ENCODE results near the gene GPLD1. TPM values are rescaled to one million over a fixed set of nuclear protein-coding genes. Genes with fewer than 3 reads are reported as not detected.

GPLD1 gene
- total RNA-seq, 4 donors from 2014 or later: 2.7 to 3.6 (median 3.0) TPM

- Histone ChIP-seq H3K4me3 (no peak overlapping the region), H3K36me3 (peaks cover 0 to 34% (median 0%) of the 10 kb centered on the region in 3 donors), H3K9me3 (no peaks in the 10 kb centered on the region), H3K27ac (no peak overlapping the region), H3K4me1 (no peaks in the 10 kb centered on the region), H3K27me3 (no peaks in the 10 kb centered on the region)
- DNase-seq (ENCODE audit: low spot score in 2 of 2): no peak
- TF ChIP-seq CTCF (IDR thresholded peaks at IDR 0.05): no peak
- 82 to 86% methylated on average over 5 of the region's 5 CpGs for WGBS, 2 donors
Measured at GRCh38 chr6:24454452-24454851, 34.9 kb downstream of the GPLD1 start.

- Histone ChIP-seq H3K4me1 (no peaks in the 10 kb centered on the region), H3K27me3 (no peaks in the 10 kb centered on the region), H3K36me3 (peaks cover 0 to 29% (median 0%) of the 10 kb centered on the region in 3 donors), H3K9me3 (no peaks in the 10 kb centered on the region), H3K4me3 (no peak overlapping the region), H3K27ac (no peak overlapping the region)
- DNase-seq (ENCODE audit: low spot score in 2 of 2): no peak
- 86 to 87% methylated on average over 6 to 10 of the region's 10 CpGs for WGBS, 2 donors
- TF ChIP-seq CTCF (IDR thresholded peaks at IDR 0.05) (no peak), EP300 (IDR thresholded peaks at IDR 0.05) (no peak), POLR2A (IDR thresholded peaks at IDR 0.05) (no peak)
Measured at GRCh38 chr6:24453921-24454320, 35.5 kb downstream of the GPLD1 start.

GRCh38 chr6:24451581-24452388 lies 37.6 kb downstream of the GPLD1 start:
- Histone ChIP-seq H3K9me3 (no peaks in the 10 kb centered on the region), H3K4me1 (no peaks in the 10 kb centered on the region), H3K36me3 (peaks cover 0 to 11% (median 0%) of the 10 kb centered on the region in 3 donors), H3K4me3 (no peak overlapping the region), H3K27ac (no peak overlapping the region), H3K27me3 (no peaks in the 10 kb centered on the region)
- WGBS, 2 donors: 79 to 81% methylated on average over 13 of the region's 13 CpGs
- no peak for DNase-seq (ENCODE audit: low spot score in 2 of 2)
- TF ChIP-seq POLR2A (IDR thresholded peaks at IDR 0.05) (no peak), CTCF (IDR thresholded peaks at IDR 0.05) (no peak), EP300 (IDR thresholded peaks at IDR 0.05) (no peak)

- H3K36me3 ChIP-seq: peaks cover 0 to 21% (median 0%) of the 10 kb centered on the region in 3 donors
- 66 to 72% methylated on average over 9 of the region's 9 CpGs for WGBS, 2 donors
- H3K27me3 ChIP-seq: no peaks in the 10 kb centered on the region
- DNase-seq (ENCODE audit: low spot score in 2 of 2): no peak
- no peak overlapping the region for H3K4me3 ChIP-seq
- H3K9me3 ChIP-seq: no peaks in the 10 kb centered on the region
- TF ChIP-seq CTCF (IDR thresholded peaks at IDR 0.05) (no peak), POLR2A (IDR thresholded peaks at IDR 0.05) (no peak), EP300 (IDR thresholded peaks at IDR 0.05) (no peak)
- H3K4me1 ChIP-seq: no peaks in the 10 kb centered on the region
- no peak overlapping the region for H3K27ac ChIP-seq
Measured at GRCh38 chr6:24448828-24449525, 40.4 kb downstream of the GPLD1 start.

- no peak for DNase-seq (ENCODE audit: low spot score in 2 of 2)
- Histone ChIP-seq H3K4me1 (no peaks in the 10 kb centered on the region), H3K36me3 (peaks cover 0 to 18% (median 0%) of the 10 kb centered on the region in 3 donors), H3K9me3 (no peaks in the 10 kb centered on the region), H3K27me3 (no peaks in the 10 kb centered on the region), H3K4me3 (no peak overlapping the region), H3K27ac (no peak overlapping the region)
- no peak for TF ChIP-seq POLR2A (IDR thresholded peaks at IDR 0.05)
- TF ChIP-seq CTCF (IDR thresholded peaks at IDR 0.05): no peak
- TF ChIP-seq EP300 (IDR thresholded peaks at IDR 0.05): no peak
- 63 to 74% methylated on average over 4 of the region's 4 CpGs for WGBS, 2 donors
Measured at GRCh38 chr6:24448396-24448795, 41.0 kb downstream of the GPLD1 start.
